Stimulated activated CD4-positive, alpha-beta T cell treated with anti-CD3 and anti-CD28 coated beads, Interleukin-1b, Interleukin-23, amount 100 ng/mL, for 48 hours (primary cell): Measurements from ENCODE around the gene GALC.
A peak's percentile ranks its signal among the peaks of the same experiment; 100 is the strongest.

Source experiments
- DNase-seq: peaks from one replicate; pipeline ENCODE4 v3.0.0-alpha.2; 2020

Gene GALC

GRCh38 chr14:88005978-88006851 lies 13.2 kb upstream of the GALC start:
- peak; percentile 78 for DNase-seq

GRCh38 chr14:88005050-88005481 lies 12.1 kb upstream of the GALC start, which contains the start of gene GPR65:
TSS of gene GPR65 (plus strand) at chr14:88005135. CDS start at chr14:88010848, 5,713 bp downstream.
- peak; percentile 23 for DNase-seq

- no peak for DNase-seq
Observed at GRCh38 chr14:88004506-88005036, 11.6 kb upstream of the GALC start.

GRCh38 chr14:88003425-88003824 lies 10.4 kb upstream of the GALC start:
- DNase-seq: no peak

- DNase-seq: peak; percentile 13
Observed at GRCh38 chr14:88002421-88003075, 9.6 kb upstream of the GALC start.

GRCh38 chr14:87999277-87999676 lies 6.3 kb upstream of the GALC start:
- no peak for DNase-seq

- no peak for DNase-seq
Observed at GRCh38 chr14:87998482-87998881, 5.5 kb upstream of the GALC start.

- DNase-seq: no peak
Observed at GRCh38 chr14:87996291-87996592, 3.3 kb upstream of the GALC start.

- DNase-seq: no peak
Observed at GRCh38 chr14:87995500-87996290, 2.7 kb upstream of the GALC start.

GRCh38 chr14:87994974-87995373 lies 2.0 kb upstream of the GALC start:
- DNase-seq: peak; percentile 38

GRCh38 chr14:87992346-87992717 lies 650 bp downstream of the GALC start:
- no peak for DNase-seq

- DNase-seq: no peak
Observed at GRCh38 chr14:87990682-87991081, 2.3 kb downstream of the GALC start.

- no peak for DNase-seq
Observed at GRCh38 chr14:87989956-87990299, 3.1 kb downstream of the GALC start.

GRCh38 chr14:87989221-87989955 lies 3.6 kb downstream of the GALC start:
- no peak for DNase-seq

GRCh38 chr14:87979689-87980088 lies 13.3 kb downstream of the GALC start:
- DNase-seq: no peak

GRCh38 chr14:87975636-87976035 lies 17.3 kb downstream of the GALC start:
- no peak for DNase-seq

- no peak for DNase-seq
Observed at GRCh38 chr14:87971010-87971409, 22.0 kb downstream of the GALC start.

GRCh38 chr14:87967496-87967895 lies 25.5 kb downstream of the GALC start:
- no peak for DNase-seq

- DNase-seq: no peak
Observed at GRCh38 chr14:87966816-87967215, 26.2 kb downstream of the GALC start.

- DNase-seq: no peak
Observed at GRCh38 chr14:87961246-87961645, 31.7 kb downstream of the GALC start.

GRCh38 chr14:87960013-87960787 lies 32.8 kb downstream of the GALC start:
- DNase-seq: no peak

GRCh38 chr14:87955501-87955900 lies 37.5 kb downstream of the GALC start:
- no peak for DNase-seq
